ENCODE results near the gene SPATA33.
A peak's percentile ranks its signal among the peaks of the same experiment; 100 is the strongest.

SPATA33 gene

GRCh38 chr16:89613954-89614459, 43.6 kb upstream of the SPATA33 start:
- Histone ChIP-seq H3K4me1 (no peaks in the 10 kb centered on the region; the same call in 1 of the 2 replicates), H3K9me3 (no peaks in the 10 kb centered on the region), H3K36me3 (no peaks in the 10 kb centered on the region), H3K4me3 (ENCODE audit: low read depth, low read length) (no peak overlapping the region), H3K27me3 (no peaks in the 10 kb centered on the region)
- TF ChIP-seq, protein P1, sequence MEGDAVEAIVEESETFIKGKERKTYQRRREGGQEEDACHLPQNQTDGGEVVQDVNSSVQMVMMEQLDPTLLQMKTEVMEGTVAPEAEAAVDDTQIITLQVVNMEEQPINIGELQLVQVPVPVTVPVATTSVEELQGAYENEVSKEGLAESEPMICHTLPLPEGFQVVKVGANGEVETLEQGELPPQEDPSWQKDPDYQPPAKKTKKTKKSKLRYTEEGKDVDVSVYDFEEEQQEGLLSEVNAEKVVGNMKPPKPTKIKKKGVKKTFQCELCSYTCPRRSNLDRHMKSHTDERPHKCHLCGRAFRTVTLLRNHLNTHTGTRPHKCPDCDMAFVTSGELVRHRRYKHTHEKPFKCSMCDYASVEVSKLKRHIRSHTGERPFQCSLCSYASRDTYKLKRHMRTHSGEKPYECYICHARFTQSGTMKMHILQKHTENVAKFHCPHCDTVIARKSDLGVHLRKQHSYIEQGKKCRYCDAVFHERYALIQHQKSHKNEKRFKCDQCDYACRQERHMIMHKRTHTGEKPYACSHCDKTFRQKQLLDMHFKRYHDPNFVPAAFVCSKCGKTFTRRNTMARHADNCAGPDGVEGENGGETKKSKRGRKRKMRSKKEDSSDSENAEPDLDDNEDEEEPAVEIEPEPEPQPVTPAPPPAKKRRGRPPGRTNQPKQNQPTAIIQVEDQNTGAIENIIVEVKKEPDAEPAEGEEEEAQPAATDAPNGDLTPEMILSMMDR (IDR thresholded peaks at IDR 0.05; ENCODE audit: low read depth, low read length), result no peak
- DNase-seq, result no peak

DNA sequence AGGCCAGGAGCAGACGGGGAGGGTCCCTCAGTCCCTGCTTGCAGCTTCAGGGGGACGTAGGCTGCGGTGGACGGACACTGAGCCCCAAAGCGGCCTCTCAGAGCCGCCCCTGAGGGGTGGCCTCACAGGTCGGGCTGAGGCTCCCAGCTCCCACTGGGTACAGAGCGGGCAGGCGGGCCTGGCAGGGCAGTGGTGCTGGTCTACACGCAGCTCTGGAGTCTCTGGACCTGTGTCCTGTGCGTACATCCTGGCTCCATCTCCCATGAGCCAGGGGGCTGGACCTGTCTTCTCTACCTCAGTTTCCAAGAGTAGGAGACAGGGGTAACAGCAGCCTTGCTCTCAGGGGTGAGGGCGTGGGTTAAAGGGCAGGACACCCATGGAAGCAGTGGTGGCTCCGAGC, 42.5 kb upstream of the SPATA33 start:
- TF ChIP-seq, protein P1 (IDR thresholded peaks at IDR 0.05; ENCODE audit: low read depth, low read length), result no peak
- H3K4me1 ChIP-seq, result no peaks in the 10 kb centered on the region
- no peaks in the 10 kb centered on the region for H3K36me3 ChIP-seq
- no peaks in the 10 kb centered on the region for H3K27me3 ChIP-seq
- no peaks in the 10 kb centered on the region for H3K9me3 ChIP-seq
- DNase-seq, result no peak
- no peak overlapping the region for H3K4me3 ChIP-seq (ENCODE audit: low read depth, low read length)

DNA sequence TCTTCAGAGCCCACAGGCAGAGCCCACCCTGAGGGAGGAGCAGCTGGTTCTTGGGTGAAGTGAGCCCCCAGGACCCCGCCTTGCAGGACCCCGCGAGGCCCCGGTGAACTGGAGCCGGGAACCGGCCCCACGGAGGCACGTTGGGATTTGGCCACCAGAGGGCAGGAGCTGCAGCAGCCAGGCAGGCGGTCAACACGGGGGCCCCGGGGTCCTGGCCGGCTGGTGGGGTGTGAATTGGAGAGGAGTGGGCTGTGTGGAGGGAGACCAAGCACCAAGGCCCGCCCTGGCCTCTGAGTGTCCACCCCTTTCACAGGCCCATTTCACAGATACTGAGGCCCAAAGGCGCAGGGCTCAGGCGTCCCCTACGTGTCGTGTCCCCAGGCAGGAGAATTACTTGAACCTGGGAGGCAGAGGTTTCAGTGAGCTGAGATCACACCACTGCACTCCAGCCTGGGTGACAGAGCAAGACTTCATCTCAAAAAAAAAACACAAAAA, 42.0 kb upstream of the SPATA33 start:
- Histone ChIP-seq H3K36me3 (no peaks in the 10 kb centered on the region), H3K27me3 (no peaks in the 10 kb centered on the region), H3K4me1 (no peaks in the 10 kb centered on the region), H3K9me3 (no peaks in the 10 kb centered on the region), H3K4me3 (ENCODE audit: low read depth, low read length) (no peak overlapping the region)
- peak; percentile 52 for DNase-seq
- TF ChIP-seq, protein P1 (IDR thresholded peaks at IDR 0.05; ENCODE audit: low read depth, low read length), result peak; percentile 60

DNA sequence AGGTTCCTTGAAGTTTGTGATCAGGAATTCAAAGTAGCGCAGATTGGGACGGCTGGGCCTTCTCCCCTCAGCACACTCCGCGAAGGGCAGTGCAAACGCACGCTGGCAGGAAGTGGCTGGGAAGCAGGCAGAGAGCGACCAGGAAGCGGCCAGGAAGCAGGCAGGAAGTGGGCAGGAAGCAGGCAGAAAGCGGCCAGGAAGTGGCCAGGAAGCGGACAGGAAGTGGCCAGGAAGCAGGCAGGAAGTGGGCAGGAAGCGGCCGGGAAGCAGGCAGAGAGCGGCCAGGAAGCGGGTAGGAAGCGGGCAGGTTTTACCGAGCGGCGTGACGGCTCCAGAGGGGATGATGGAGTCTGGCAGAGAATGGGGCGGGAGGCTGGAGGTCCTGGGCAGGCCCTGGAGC, 41.0 kb upstream of the SPATA33 start:
- no peaks in the 10 kb centered on the region for H3K9me3 ChIP-seq
- no peak overlapping the region for H3K4me3 ChIP-seq (ENCODE audit: low read depth, low read length)
- no peaks in the 10 kb centered on the region for H3K36me3 ChIP-seq
- H3K27me3 ChIP-seq, result no peaks in the 10 kb centered on the region; the same call in 1 of the 2 replicates
- TF ChIP-seq, protein P1 (IDR thresholded peaks at IDR 0.05; ENCODE audit: low read depth, low read length), result no peak
- no peaks in the 10 kb centered on the region for H3K4me1 ChIP-seq
- DNase-seq, result no peak

DNA sequence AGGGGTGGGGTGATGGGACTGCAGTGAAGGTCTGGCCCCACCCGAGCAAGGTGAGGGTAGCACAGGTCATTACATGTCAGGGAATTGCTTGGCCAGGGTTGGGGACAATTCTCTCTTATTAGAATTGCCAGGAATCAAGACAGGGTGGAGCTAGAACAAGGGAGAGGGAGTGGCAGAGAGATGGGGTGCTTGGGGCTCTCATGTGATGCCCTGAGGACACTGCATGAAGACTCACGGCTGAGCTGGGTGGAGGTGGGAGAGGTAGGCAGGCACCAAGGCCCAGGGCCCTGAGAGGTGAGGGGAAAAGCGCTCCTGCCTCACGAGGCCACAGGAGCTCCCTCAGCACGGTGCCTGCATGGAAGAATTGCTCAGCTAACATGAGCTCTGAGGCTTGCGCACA, 40.6 kb upstream of the SPATA33 start:
- Histone ChIP-seq H3K27me3 (no peaks in the 10 kb centered on the region; the same call in 1 of the 2 replicates), H3K4me3 (ENCODE audit: low read depth, low read length) (no peak overlapping the region), H3K9me3 (no peaks in the 10 kb centered on the region), H3K4me1 (no peaks in the 10 kb centered on the region), H3K36me3 (no peaks in the 10 kb centered on the region)
- TF ChIP-seq, protein P1 (IDR thresholded peaks at IDR 0.05; ENCODE audit: low read depth, low read length), result no peak
- DNase-seq, result no peak

GRCh38 chr16:89618109-89618998, 39.3 kb upstream of the SPATA33 start:
- H3K27me3 ChIP-seq, result no peaks in the 10 kb centered on the region; the same call in 1 of the 2 replicates
- no peaks in the 10 kb centered on the region for H3K4me1 ChIP-seq
- no peaks in the 10 kb centered on the region for H3K9me3 ChIP-seq
- H3K4me3 ChIP-seq (ENCODE audit: low read depth, low read length), result no peak overlapping the region
- DNase-seq, result peak; percentile 3
- H3K36me3 ChIP-seq, result no peaks in the 10 kb centered on the region
- TF ChIP-seq, protein P1 (IDR thresholded peaks at IDR 0.05; ENCODE audit: low read depth, low read length), result no peak
